HG03521 (cell line): ENCODE measurements around the gene FGD3.

Experiments
- ATAC-seq: cut with Tn5 transposase; IDR thresholded peaks from one replicate; pipeline ENCODE4 v1.9.1; 2021; ENCODE audit warnings: mild to moderate bottlenecking, moderate library complexity; ENCODE audit not compliant: unreplicated experiment

The FGD3 gene

DNA sequence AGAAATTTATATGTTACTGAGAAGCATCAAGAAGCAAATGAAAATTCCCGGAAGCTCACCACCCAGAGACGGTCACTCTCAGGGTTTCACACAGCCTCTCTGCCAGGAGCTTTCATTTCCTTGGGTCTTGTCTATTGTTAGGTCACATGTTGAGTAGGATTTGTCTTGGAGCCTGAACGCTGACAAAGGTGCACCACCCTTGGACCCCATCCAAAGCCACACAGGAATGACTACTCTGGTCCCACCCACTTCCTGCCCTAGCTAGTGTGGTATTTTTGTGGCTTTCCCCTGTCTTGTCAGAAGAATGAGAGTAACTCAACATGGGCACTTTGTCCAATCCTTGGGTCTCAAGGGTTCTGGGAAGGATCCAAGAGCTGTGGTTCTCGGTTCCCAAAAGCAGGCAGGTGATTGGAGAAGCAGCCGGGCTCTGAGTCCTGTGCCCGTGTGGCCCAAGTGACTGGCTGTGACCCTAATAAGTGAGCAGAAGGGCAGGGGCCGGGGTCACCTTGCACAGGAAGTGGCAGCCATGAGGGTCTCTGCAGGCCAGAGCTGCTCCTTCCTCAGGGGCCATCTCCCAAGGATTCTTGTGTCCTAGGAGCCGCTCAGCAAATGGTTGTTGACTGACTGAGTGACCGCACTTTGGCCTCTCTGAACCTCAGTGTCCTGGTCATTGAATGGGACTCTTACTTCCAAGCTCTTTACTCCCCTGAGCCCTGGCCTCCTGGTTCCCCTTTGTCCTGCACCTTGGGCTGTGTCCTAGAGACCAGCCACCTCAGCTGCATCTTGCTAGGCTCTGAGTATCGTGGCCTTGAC lies 6.9 kb downstream of the FGD3 start:
- no peak for ATAC-seq

DNA sequence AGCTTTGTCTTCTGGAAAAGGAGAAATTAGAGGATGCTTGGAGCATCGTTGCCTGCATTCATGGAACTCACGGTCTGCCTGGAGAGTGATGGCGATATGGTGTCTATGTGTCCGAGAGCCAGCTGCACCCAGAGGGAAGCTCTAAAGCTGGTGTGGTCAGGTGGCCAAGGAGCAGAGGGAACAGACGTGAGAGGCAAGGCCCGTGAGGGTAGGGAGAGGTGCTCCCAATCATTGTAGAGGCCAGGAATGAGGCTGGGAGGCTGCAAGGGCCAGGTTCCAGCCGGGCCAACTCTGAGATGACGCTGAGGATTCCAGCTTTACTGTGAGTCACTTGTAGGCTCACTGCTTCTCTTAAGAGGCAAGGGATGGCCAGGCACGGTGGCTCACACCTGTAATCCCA lies 7.6 kb downstream of the FGD3 start:
- ATAC-seq, result no peak

DNA sequence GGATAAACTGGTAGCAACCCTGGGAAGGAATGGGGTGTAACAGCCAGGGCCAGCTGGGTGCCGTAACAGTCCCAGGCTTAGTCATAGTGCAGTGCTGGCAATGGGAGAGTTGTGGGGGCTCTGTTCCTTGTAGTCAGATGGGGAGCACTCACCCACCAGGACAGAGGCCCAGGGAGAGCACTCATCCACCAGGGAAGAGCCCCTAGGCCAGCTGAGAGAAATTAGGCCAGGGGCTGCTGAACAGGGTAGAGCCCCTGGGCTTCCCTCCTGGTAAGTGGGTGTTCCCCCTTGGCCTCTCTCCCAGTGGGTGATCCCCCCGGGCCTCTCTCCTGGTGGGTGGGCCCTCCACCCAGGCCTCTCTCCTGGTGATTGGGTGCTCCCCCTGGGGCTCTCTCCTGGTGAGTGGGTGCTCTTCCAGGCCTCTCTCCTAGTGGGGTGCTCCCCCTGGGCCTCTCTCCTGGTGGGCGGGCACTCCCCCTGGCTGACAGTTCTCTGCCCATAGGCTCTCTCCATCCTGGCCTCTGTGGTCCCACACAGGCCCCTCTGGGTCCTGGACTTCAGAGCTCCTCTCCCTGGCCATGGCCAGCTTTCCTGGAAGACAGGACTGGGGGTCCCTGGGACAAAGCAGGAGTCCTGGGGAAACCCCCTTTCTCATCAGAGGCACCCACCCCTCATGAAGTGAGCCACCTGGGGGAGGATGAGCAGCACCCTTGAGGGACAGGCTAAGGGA lies 13.4 kb downstream of the FGD3 start:
- ATAC-seq, result no peak

DNA sequence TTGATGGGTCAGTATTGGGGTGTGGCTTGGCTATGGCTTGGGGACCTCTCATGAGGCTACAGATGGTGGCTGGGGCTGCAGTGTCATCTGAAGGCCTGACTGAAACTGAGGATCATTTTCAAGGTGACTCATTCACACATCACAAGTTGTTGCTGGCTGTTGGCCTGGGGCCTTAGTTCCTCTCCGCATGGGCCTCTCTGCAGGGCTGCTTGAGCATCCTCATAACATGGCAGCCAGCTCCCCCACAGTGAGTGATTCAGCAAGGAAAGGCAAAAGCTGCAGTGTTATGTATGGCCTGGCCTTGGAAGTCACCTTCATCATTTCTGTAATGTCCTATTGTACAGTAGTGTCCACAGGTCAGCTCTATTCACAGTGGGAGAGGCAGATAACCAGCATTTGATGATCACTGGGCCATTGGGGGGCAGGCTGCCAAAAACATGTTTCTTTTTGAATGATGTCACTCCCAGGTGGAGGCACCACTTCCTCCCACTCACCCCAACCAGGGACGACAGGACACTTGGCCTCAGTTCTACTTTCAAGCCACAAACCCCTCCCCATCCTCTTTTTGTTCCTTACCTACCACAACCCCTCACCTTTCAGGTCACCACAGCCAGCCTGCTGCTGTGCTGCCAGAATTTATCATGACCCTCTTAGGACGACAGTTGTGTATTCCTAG lies 14.4 kb downstream of the FGD3 start:
- ATAC-seq, result no peak

DNA sequence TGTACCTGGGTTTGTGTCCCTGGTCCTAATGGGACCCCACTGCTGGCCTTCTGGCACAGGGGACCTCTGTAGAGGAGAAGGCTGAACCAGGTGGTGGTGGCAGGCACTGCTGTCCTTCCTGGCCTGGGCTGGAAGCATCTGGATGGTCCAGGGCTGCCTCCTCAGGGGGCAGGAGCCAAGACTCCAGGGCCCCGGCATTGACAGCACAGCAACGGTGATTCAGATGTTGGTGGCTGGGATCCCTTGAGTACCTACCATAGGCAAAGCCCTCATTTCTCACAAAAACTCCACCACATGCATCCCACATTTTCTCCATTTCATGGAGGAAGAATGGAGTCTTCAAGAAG lies 15.0 kb downstream of the FGD3 start:
- ATAC-seq, result no peak

DNA sequence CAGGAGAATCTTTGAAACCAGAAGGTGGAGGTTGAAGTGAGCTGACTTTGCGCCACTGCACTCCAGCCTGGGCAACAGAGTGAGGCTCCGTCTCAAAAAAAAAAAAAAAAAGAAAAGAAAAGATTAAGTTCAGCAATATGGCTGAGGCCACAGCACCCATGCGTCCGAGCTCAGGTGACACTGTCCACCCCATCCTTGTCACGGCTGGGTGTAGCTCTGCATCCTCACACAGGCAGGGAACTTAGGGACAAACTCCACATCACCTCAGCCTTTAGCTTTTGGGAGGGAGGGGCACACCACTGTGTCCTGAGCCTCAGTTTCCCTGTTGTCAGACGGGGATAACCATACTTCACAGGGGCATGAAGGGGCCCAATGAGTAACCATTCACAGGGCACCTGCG lies 15.5 kb downstream of the FGD3 start:
- ATAC-seq, result no peak

DNA sequence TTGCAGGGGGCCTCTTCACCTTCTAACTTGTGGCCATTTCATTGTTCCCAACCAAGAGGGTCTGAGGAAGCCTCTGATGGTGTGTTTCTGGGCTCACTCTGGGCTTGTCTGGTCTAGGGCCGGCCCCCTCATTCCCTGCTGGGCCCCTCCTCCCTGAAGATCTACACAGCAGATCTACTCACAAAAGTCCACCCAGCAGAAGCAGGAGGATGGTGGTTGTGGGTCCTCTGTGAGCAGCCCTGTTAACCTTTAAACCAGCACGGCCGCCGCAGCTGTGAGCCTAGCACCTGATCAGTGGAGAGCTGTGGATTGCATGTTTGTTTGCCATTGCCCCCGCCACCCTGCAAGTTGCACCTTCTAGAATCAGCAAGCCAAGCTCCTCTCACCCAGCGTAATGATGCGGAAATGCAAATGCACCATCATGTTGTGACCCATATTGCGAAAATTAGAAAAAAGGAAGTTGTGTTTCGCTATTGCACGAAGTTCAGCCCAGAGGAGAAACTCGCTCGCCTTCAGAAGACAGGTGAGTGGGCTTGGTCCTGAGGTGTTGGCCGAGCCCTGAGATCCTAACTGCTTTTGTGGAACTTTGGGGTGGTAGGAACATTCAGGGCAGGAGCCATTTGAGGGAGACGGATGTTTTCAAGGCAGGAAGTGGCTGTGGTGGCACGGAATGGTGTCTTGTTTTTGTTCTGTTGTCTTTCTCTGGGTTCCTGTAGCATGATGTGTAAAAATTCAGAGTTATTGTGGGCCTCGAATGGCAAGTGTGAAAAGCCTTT lies 16.7 kb downstream of the FGD3 start:
- peak; percentile 75 for ATAC-seq

DNA sequence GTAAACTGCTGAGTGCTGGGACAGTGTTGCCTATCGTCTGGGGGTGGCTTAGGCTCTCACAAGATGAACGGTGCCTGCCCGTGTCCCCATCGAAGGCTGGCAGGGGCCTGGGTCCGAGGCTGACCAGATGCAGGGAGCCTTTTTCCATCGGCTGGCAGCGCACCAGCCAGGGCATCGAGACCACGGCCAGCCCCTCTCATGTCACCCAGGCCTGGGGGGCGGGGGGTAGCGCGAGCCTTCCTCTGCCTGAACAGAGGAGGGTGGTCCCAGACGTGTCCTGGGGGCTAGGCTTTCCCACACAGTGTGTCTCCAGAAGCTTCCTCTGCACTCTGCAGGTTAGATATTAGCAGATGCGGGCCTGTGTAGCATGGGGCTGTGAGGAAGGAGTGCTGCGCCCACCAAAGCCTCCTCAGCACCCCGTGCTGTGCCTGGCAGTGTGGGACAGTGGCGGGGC lies 17.3 kb downstream of the FGD3 start:
- no peak for ATAC-seq

DNA sequence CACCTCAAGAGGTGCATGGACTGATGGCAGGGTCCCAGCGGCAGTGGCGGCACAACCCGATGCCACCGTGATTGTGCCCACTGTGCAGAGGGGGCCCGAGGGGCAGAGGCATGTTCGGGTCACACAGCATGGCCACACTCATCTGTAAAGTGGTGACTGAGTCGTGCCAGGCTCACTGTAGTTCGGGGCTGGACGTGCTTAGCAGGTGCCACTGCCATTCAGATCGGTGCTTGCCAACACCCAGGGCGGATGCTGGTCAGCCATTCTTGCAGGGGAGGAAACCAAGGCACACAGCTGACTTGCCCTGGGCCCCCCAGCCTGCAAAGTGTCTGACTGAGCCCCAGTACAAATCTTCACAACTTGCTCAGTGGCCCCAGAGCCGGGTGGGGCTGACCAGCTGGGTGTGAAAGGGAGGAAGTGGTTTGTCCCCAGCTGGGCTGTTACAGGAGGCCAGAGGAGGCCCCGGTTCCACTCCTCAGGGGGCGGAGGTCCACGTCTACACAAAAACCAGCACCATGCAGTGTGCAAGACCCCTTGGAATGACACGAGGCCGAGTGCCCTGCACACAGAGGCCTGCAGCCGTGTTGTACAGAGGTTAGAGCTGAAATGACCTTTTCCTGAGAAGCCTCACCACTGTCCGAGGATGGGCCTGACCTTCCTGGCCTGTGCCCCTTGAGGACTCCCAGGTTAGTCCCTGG lies 17.9 kb downstream of the FGD3 start:
- no peak for ATAC-seq

DNA sequence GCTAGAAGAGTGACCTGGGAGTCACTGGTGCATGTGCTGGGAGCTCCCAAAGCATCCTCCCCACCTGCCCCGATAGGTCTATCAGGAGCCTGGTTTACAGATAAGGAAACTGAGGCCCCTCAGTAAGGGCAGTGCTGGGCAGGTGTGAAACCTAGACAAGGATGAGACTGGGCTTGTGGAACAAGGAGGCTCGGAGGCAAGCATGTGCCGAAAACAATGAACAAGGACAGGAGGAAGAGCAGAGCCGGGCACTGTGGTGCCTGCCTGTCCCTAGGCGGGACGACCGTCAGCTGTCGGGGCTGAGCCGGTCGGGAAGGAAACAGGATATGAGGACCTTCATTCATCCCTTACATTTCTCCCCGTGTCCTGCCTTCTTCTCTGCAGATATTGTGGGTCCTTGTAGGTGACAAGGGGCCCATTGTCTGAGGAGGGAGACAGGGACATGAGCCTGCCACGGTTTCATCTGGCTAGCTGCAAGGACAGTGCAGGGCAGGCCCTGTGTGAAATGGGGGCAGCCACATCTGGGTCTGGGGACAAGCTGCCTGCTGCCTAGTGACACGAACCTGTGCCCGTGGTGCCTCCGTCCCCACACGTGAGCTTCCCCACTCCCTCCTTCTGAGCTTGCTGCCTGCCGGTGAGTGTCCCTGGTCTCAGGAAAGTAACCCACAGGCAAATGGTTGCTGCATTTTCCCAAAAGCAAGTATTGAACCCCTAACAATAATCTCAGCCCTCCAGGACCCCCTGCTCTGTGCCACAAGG lies 18.6 kb downstream of the FGD3 start:
- ATAC-seq, result no peak

DNA sequence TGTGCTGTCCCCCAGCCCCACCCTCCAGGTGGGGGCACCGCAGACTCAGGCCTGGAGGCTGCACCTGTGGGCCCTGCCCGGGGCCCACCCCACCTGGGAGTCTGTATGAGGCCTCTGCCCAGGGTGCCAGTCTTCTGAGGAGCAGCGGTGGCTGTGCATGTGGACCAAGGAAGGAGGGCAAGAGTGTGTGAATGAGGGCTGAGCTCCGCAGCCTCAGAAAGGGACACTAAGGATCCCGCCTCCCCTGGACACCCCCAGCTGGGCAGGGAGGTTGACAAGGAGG lies 19.1 kb downstream of the FGD3 start:
- no peak for ATAC-seq

DNA sequence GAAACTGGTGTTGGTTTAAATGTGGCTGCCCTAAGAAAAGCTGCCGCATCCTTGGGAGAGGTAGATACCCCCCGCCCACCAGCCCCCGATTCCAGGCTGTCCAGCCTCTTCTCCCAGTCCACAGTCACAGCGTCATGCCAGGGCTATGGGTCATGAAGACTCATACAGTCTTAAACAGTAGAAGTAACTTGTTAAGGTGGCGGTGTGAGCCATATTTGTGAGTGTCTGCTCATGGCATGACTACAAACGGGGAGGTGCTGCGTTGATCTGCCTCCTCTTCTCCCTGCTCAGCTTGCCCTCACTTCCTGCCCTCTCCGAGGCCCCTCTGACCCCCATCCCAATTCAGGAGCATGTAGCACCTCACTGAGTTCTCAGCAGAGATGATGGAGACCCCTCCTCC lies 20.8 kb downstream of the FGD3 start:
- no peak for ATAC-seq

DNA sequence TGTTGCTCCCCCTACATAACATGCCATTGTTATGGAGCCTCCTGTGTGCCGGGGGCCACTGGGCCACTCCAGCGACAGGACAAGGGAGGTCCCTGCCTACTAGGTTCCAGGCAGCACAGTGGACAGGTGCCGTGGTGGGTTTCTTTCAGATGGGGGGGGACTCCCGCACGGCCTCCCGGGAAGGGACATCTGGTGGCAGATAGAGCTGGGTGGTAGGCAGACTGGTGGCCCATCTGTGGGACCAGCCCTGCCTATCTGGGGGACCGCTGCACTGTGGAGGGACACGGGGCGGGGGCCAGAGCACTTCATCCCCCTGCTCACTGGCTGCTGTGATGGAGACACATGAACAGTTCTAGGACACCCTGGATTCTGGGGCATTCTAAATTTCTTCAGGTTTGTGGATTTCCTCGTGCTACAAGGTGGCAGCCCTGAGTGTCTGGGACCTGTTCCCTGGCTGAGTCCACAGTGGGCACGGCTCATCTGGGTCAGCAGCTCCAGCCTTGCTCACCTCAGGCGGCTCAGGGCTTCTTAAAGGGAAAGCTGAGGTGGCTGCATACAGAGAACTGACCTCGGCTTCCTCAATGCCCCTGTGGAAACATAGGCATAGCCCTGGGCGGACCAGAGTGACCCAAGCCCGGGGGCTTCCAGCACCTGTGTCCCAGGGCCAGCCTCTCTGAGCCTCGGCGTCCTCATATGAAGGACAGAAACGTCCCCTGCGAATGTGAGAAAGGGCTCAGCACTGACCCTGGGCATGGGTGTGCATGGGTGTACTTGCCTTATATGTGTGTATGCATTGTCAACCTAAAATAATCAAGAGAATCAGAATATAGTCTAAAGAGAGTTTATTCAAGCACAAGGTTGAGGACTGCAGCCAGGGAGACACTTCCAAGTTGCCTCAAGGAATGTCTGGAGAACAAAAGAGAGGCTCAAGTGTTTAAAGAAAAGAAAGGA lies 22.5 kb downstream of the FGD3 start:
- ATAC-seq, result no peak

DNA sequence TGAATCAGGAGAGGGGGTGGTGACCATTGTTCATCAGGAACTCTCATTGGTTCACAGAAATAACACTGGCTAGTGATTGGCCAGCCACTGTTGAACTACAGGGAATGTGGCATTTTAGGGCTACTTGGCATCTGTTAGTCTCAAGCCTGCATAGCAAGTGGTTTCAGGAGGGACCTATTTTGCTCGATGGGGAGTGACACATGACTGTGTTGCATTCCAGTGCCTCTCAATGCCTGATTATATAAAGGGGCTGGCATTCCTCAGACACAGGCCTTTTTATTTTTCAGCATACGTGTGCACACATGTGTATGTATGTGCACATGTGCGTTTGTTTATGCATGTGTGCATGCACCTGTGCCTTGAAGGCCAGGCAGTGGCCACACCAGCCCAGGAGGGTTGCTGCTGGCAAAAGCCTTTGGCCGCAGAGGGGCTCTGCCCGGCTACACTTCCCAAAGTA lies 23.2 kb downstream of the FGD3 start:
- no peak for ATAC-seq

DNA sequence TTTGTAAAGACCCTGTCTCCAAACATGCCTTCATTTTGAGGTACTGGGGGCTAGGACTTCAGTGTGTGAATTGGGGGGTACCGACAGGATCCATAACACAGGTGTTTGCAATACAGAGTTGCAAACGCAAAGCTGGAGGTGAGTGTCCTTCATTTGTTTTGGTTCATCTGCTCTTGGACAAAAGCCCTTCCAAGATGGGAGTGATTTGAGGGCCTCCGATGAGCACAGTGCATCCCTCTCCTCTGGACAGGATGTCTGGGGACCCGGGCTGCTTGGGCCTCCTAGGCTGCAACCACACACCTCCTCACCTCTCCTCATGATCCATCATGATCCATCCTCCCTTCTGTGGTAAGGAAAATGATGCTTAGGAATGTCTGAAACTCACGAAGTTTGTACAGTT lies 23.8 kb downstream of the FGD3 start:
- ATAC-seq, result no peak

DNA sequence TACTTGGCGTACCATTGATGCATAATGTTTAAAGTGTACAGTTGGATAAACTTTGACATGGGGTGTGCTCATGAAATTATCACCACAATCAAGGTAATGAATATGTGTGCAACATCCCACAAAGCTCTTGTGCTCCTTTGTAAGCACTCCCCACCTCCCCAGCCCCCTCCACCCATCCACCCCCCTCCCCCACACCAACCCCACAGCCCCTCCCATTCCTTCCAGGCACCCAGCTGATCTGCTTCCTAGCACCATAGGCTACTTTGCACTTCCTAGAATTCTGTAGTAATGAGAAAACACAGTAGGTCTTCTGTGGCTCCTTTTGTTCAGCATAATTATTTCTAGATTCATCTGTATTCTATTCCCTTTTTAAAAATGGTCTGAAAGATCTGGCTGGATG lies 24.5 kb downstream of the FGD3 start:
- no peak for ATAC-seq

DNA sequence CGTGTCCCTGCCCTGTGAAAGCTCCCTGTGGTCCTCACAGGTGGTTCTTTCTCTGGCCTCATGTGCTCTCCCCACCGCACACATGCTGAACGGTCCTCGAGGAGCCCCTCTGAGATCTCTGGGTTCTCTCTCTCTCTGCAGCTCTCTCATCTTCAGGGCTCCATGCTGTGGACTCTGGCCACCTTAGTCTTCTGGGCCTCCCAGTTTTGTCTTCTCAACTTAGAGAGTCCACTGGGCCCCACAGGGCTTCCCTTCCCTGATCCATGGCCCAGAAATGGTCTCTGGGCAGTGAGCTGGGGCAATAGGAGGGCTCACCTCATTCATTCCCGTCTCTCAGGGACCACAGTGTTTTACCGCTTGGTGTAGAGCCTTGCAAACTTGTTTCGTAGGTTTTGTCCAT lies 26.4 kb downstream of the FGD3 start:
- ATAC-seq, result no peak

DNA sequence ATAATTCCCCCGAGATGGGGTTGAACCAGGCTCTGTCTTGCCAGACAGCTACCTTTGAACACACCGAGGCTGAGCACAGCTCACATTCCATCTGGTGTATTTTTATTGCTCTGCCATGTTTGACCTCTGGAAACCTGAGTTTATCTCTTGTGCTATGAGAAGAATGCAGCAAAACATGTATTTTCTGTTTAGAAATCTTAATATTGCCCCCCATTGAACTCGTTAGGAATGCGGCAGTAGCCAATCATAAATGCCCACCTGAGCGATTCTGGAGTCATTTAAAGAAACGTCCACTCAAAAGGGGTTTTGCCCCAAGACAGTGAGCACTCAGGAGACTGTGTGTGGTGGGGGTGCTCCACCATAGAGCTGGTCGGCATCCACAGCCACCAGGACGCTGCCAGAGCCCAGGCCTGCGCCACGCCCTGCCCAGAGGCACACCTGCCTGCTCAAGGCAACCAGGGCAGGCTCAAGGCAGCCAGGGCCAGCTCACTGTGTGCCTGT lies 26.9 kb downstream of the FGD3 start:
- no peak for ATAC-seq
